ENCODE results near the gene PSEN1.

DNA sequence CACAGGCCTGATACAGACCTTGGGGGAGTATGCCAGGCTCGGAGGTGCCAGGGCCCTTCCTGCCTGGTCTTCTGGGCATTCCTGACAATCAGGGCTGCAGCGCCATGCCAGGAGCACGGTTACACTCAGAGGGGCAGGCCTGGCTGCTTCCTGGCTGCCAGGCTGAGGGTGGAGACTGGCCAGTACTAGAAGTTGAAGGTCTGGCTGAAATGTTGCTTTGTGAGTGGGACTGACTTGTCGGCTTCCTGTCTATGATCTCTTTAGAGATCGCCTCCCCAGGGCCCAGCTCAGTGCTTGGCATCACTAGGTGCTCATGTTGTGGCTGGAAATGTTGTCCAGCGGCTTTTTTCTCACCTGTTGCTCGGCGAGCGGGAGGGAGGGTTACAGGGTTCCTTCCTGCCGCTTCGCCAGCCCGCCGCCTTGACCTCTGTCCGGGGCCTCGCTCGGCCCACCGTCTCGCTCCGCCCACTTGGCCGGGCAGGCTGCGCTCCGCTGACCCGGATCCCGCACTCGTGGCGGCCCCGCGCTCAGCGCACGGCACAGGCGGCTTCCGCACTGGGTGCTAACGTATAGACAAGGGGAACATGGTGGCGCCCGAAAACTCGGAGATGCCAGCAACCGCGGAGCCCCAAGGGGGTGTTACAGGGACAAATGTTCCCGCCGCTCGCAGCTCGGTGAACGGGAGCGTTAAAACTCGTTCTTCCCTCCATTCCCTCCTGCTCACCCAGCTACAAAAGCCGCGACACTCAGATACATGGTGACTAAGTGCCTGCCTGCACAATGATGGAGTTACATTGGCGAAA, 133.6 kb downstream of the PSEN1 start:
- TF ChIP-seq, protein P1, sequence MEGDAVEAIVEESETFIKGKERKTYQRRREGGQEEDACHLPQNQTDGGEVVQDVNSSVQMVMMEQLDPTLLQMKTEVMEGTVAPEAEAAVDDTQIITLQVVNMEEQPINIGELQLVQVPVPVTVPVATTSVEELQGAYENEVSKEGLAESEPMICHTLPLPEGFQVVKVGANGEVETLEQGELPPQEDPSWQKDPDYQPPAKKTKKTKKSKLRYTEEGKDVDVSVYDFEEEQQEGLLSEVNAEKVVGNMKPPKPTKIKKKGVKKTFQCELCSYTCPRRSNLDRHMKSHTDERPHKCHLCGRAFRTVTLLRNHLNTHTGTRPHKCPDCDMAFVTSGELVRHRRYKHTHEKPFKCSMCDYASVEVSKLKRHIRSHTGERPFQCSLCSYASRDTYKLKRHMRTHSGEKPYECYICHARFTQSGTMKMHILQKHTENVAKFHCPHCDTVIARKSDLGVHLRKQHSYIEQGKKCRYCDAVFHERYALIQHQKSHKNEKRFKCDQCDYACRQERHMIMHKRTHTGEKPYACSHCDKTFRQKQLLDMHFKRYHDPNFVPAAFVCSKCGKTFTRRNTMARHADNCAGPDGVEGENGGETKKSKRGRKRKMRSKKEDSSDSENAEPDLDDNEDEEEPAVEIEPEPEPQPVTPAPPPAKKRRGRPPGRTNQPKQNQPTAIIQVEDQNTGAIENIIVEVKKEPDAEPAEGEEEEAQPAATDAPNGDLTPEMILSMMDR (IDR thresholded peaks at IDR 0.05 in 4 of 5, conservative IDR thresholded peaks at IDR 0.05 in 1 of 5), result no peak
- no peak for TF ChIP-seq POLR2A (IDR thresholded peaks at IDR 0.05)
